Stimulated activated memory B cell treated with anti-CD40 and anti-IgM and Interleukin-4, amounts not matched to agents 10 μg/mL and 1 μg/mL and 100 μg/mL, for 72 hours (primary cell): ENCODE results near the gene ACBD5.
"Not testable (repeated sequence)": the region's sequence is repeated elsewhere in the genome, so short reads cannot be mapped to it uniquely, and the experiment has no call there.

Experiments
- ATAC-seq: fragments of 150-1000 bp; cut with Tn5 transposase; 2 replicates; pipeline ENCODE4 v1.10.0; 2021
- H3K27ac Mint-ChIP-seq: one replicate; pipeline ENCODE4 v1.8.0; 2022; ENCODE audit warnings: mild to moderate bottlenecking, mixed read lengths
- H3K27me3 Mint-ChIP-seq: one replicate; pipeline ENCODE4 v1.8.0; 2022; ENCODE audit warnings: mixed read lengths
- H3K36me3 Mint-ChIP-seq: one replicate; pipeline ENCODE4 v1.8.0; 2022; ENCODE audit warnings: mixed read lengths
- H3K4me1 Mint-ChIP-seq: one replicate; pipeline ENCODE4 v1.8.0; 2022; ENCODE audit warnings: mixed read lengths
- H3K4me3 Mint-ChIP-seq: one replicate; pipeline ENCODE4 v1.8.0; 2022; ENCODE audit warnings: mild to moderate bottlenecking, moderate library complexity, mixed read lengths
- H3K9me3 Mint-ChIP-seq: one replicate; pipeline ENCODE4 v1.8.0; 2022; ENCODE audit warnings: mixed read lengths

The ACBD5 gene, protein sequence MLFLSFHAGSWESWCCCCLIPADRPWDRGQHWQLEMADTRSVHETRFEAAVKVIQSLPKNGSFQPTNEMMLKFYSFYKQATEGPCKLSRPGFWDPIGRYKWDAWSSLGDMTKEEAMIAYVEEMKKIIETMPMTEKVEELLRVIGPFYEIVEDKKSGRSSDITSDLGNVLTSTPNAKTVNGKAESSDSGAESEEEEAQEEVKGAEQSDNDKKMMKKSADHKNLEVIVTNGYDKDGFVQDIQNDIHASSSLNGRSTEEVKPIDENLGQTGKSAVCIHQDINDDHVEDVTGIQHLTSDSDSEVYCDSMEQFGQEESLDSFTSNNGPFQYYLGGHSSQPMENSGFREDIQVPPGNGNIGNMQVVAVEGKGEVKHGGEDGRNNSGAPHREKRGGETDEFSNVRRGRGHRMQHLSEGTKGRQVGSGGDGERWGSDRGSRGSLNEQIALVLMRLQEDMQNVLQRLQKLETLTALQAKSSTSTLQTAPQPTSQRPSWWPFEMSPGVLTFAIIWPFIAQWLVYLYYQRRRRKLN

DNA sequence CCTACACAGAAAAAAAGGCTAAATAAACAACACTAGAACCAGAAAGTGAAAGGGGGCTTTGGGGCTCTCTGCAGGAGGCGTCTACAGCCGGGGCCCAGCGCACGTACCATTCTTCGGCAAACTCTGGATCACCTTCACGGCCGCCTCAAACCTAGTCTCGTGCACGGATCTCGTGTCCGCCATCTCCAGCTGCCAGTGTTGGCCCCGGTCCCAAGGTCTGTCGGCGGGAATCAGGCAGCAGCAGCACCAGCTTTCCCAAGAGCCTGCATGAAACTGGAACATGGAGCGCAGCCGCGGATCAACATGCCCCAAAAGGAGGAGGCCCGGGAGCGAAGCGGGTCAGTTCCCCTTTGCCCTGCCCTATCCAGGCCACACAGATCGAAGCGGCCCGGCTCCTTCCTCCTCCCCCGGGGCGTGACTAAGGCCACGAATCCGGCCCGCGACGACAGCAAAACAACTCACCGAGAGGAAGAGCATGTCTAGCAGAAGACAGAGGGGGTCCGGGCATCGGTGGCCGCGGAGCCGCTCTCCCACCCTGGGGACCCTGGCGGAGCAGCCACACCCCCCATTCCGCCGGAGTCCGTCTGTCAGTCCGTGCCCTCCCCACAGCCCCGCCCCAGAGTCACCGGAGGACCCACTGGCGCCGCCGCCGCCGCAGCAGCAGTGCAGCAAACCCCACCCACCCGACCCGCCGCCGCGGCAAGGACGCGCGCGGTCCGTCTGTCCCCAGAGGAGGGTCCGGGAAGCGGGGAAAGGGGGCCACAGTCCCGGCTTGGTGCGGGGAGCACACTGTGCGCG is at the start of gene ACBD5:
ACBD5 (minus strand) TSS at position 586 of the 798 bp plus-strand sequence; CDS start at position 477, 109 bp downstream.
- peak; percentile 82 for ATAC-seq
- Mint-ChIP-seq H3K4me3 (peak within 1 kb of the TSS; percentile 96), H3K27ac (peak within 1 kb of the TSS; percentile 99), H3K27me3 (no peaks in the 10 kb centered on the region), H3K4me1 (peaks cover 36% of the 10 kb centered on the region), H3K9me3 (no peaks in the 10 kb centered on the region), H3K36me3 (peaks cover 6% of the 10 kb centered on the region)

DNA sequence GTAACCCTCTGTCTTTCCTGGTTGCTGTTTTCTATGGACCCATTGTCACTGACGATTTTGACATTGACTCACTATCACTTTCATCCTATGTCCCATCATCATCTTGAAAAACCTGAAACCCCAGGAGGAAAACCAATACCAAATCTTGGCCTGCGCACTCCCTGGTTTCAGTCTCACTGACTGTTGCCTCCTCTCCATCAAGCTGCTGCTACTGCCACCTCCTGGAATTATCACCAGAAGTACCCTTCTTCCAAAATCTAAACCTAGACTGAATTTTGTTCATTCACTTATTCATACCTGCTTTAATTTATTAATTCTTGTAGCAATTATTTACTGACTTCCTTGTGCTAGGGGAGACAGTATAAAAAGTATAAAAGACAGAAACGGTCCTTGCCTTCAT is 44.5 kb upstream of the ACBD5 start:
- no peaks in the 10 kb centered on the region for H3K9me3 Mint-ChIP-seq
- no peak overlapping the region for H3K4me3 Mint-ChIP-seq
- ATAC-seq, result no peak
- no peaks in the 10 kb centered on the region for H3K4me1 Mint-ChIP-seq
- H3K36me3 Mint-ChIP-seq, result no peaks in the 10 kb centered on the region
- no peak overlapping the region for H3K27ac Mint-ChIP-seq
- H3K27me3 Mint-ChIP-seq, result no peaks in the 10 kb centered on the region

DNA sequence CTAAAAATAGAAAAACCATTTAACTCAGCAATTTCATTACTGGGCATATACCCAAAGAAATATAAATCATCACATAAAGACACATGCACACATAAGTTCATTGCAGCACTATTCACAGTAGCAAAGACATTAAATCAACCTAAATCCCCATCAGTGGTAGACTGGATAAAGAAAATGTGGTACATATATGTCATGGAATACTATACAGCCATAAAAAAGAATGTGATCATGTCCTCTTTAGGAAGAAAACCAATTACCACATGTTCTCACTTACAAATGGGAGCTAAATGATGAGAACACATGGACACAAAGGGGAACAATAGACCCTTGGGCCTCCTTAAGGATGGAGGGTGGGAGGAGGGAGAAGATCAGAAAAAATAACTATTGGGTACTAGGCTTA is 36.0 kb upstream of the ACBD5 start:
- H3K27me3 Mint-ChIP-seq, result peaks cover 61% of the 10 kb centered on the region
- no peak for ATAC-seq
- H3K27ac Mint-ChIP-seq, result no peak overlapping the region
- H3K4me3 Mint-ChIP-seq, result no peak overlapping the region
- H3K36me3 Mint-ChIP-seq, result no peaks in the 10 kb centered on the region
- no peaks in the 10 kb centered on the region for H3K4me1 Mint-ChIP-seq
- H3K9me3 Mint-ChIP-seq, result no peaks in the 10 kb centered on the region

DNA sequence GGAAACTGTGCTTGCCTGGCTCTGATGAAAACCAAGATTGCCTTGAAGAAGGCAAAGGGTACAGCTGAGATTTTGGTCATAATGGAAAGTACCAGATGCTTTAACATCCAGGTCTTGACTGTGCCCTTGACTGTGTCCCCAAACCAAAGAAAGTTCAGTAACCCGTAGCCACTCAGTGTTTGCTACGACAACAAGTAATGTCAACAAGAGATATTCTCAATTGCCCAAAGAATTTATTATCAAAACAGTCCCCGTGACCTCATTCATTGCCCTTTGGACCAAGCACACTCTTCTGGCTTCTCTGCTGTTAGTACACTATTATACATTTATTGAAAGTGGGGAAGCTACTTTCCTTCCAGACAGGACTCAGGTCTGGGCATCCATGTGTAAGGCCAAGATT is 25.4 kb upstream of the ACBD5 start:
- H3K27me3 Mint-ChIP-seq, result peaks cover 19% of the 10 kb centered on the region

DNA sequence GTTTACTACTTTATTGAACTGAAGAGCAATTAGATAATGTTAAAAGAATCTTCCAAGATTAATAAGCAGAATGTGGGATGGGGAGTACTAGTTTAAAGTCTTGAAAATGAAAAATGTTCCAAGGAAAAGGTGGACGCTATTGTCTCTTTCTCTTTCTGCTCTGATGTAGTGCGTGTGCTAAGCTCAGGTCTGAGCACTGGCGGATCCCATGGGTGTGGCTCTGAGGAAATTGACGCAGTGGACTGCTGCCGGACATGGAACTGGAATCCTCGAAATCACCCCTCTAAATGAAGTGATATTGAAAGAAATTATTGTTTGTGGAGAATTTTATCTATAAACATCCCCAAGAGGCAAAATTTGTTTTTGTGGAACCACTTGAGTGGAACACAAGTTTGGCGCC is 22.2 kb upstream of the ACBD5 start:
- H3K4me3 Mint-ChIP-seq, ATAC-seq, H3K9me3 Mint-ChIP-seq, H3K27ac Mint-ChIP-seq, H3K36me3 Mint-ChIP-seq: not testable (repeated sequence)
- peaks cover 16% of the 10 kb centered on the region for H3K4me1 Mint-ChIP-seq
- peaks cover 46% of the 10 kb centered on the region for H3K27me3 Mint-ChIP-seq

More for the DNA sequence above, 25.4 kb upstream of the ACBD5 start:
- not testable (repeated sequence) for H3K4me1 Mint-ChIP-seq, H3K9me3 Mint-ChIP-seq, H3K36me3 Mint-ChIP-seq, H3K27ac Mint-ChIP-seq, H3K4me3 Mint-ChIP-seq, ATAC-seq

DNA sequence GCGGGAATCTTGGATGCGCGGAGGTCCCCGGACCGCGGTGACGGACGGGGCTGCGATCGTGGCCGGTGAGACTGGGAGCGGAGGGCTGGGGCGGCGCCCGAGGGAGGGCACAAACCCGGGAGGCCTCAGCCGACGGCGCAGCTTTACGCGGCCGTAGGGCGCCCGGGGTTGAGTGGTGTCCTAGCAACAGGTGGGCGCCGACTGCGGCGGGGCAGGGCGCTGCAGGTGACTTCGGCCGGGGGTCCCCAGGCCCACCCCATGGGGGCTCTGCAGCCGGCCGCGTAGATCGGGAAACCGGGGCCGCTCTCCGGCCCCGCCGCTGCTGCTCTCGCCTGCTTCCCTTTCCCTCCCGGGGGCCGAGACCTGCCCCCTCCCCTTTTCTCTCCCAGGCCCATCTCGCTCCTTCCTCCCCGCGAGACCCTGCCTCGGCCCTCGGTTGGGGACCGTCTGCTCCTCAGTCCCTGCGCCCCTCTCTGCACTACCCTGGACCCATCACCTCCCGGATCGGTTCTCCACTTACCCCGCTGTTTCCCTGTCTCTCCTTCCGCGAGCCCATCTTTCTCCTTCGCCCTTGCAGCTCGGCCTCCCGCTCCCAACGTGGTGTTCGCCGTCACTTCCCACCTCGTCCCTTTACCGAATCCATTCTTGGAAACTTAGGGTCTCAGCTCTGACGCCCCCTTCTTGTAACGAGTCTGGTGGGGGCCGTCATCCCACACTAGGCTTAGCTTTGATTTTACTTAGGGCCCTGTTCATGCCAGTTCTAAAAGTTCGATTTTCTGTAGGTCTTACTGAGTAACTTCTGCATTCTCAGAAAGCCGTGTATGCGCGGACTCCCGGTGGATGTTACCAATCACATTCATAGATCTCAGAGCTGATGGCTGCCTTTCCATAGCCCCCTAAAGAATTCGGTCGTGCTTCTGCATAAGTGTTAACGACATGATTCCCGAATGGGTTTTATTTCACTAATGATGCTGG is 18.5 kb upstream of the ACBD5 start:
- Mint-ChIP-seq H3K27me3 (peaks cover 32% of the 10 kb centered on the region), H3K4me1 (peaks cover 16% of the 10 kb centered on the region), H3K4me3 (peak overlapping the region; percentile 97), H3K27ac (peak overlapping the region; percentile 69), H3K36me3 (no peaks in the 10 kb centered on the region), H3K9me3 (no peaks in the 10 kb centered on the region)
- ATAC-seq, result peak; percentile 60

DNA sequence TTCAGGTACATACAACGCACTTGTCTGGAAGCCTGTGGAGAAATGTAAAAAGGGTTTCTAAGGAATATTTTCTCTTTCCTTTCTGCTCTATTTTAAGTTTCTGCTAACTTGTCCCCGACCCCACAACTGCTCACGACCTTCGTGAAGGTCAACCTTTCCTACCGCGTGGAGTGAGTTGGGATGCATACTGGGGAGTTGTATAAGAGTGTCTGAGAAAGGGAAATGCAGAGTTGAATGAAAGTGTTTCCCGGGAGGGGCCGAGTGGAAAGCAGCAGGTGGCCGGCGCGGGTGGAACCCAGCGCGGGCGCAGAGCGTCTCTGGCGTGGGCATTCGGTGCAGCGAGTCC is 17.9 kb upstream of the ACBD5 start:
- peak overlapping the region; percentile 81 for H3K4me3 Mint-ChIP-seq
- H3K36me3 Mint-ChIP-seq, result no peaks in the 10 kb centered on the region
- H3K27me3 Mint-ChIP-seq, result peaks cover 32% of the 10 kb centered on the region
- H3K9me3 Mint-ChIP-seq, result no peaks in the 10 kb centered on the region
- peak overlapping the region; percentile 69 for H3K27ac Mint-ChIP-seq
- no peak for ATAC-seq
- H3K4me1 Mint-ChIP-seq, result peaks cover 16% of the 10 kb centered on the region

DNA sequence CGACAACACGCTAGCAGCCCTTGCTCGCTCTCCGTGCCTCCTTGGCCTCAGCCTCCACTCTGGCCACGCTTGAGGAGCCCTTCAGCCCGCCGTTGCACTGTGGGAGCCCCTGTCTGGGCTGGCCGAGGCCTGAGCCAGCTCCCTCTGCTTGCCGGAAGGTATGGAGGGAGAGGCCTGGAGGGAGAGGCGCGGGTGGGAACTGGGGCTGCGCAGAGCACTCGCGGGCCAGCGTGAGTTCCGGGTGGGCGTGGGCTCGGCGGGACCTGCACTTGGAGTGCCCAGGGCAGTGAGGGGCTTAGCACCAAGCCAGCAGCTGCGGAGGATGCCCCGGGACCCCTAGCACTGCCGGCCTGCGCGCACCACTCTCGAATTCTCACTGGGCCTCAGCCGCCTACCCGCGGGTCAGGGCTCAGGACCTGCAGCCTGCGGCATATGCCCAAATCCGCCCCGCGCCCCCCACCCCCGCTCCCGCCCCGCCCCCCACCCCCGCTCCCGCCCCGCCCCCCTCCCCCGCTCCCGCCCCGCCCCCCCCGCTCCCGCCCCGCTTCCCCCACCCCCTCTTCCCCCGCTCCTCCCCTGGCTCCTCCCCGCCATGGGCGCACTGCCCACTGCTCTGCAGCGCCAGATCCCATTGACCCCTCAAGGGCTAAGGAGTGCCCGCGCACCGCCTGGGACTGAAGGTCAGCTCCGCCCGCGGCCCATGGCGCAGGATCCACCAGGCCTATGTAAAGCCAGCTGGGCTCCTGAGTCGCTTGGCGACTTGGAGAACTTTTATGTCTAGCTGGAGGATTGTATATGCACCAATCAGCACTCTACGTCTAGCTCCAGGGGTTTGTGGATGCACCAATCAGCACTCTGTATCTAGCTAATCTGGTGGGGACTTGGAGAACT is 15.9 kb upstream of the ACBD5 start:
- Mint-ChIP-seq H3K9me3 (no peaks in the 10 kb centered on the region), H3K4me1 (peaks cover 23% of the 10 kb centered on the region), H3K27me3 (peaks cover 32% of the 10 kb centered on the region), H3K4me3 (no peak overlapping the region), H3K36me3 (no peaks in the 10 kb centered on the region), H3K27ac (no peak overlapping the region)
- no peak for ATAC-seq

DNA sequence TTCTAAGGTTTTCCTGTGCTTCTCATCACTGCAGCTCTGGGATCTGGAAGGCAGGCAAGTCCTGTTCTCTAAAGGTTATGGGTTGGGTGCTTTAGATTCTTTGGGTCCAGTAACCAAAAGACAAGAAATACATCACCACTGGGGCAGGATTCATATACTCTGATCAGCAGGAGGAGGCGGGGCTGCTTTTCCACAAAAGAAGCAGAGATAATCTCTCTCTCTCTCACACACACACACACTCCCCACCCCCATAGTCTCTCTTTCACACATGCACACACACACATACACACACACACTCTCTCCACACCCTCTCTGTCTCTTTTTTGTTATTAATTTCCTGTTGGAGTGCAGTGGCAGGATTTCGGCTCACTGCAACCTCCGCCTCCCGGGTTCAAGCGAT is 13.0 kb upstream of the ACBD5 start:
- no peak for ATAC-seq
- Mint-ChIP-seq H3K27ac (peak overlapping the region; percentile 94), H3K9me3 (no peaks in the 10 kb centered on the region), H3K4me1 (peaks cover 12% of the 10 kb centered on the region), H3K27me3 (peaks cover 12% of the 10 kb centered on the region), H3K36me3 (no peaks in the 10 kb centered on the region), H3K4me3 (peak overlapping the region; percentile 84)

DNA sequence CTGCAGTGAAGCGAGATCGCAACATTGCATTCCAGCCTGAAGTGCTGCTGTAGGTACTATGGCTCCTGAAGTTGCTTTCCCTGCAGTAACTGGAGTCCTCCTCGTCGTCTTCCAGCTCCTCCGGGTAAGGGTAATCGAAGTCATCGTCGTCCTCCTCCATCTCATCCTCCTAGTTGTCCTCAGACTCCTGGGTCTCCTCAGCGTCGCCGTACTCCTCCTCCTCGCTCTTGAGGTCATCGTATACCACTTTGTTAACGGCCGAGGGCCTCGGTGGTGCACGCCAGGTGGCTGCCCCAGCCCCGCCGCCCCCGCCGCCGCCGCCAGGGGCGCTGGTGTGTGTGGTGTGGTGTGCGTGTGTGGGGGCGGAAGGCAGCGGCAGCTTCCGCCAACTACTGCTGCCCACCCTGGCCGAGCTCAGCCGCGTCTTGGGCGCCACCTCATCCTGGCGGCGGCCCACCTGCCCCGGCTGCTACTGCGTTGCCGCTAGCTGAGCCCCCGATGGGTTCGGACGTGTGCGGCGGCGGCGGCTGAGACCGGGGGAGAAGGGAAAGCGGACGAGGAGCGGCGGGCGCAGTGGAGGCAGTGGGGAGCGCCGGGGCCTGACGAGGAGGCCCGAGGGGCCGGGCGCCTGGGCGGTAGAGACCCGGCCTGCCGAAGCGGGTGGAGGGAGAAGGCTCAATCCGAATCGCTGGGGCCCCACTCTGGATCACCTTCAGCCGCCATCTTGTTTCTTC is 11.8 kb upstream of the ACBD5 start:
- no peaks in the 10 kb centered on the region for H3K36me3 Mint-ChIP-seq
- peak; percentile 99 for ATAC-seq
- no peaks in the 10 kb centered on the region for H3K9me3 Mint-ChIP-seq
- peaks cover 7% of the 10 kb centered on the region for H3K4me1 Mint-ChIP-seq
- H3K27ac Mint-ChIP-seq, result peak overlapping the region; percentile 94
- peak overlapping the region; percentile 84 for H3K4me3 Mint-ChIP-seq
- peaks cover under 1% of the 10 kb centered on the region for H3K27me3 Mint-ChIP-seq

DNA sequence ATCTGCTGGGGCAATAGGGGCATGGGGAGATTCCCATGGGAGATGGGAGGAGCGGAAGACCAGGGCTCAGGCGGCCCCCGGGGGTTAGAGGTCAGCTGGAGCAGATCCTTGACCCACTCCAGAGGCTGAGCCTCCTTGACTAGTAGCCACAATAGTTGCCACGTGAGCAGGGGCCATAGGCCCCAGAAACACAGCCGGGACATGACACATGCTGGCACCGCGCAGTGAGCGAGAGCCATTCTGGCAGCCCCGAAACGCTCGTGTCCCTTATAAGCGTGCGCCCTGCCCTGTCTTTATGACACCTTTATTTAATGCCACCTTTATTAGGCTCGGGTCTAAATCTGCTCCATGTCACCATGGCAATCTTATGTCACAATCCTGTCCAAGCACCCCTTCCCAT is 11.0 kb upstream of the ACBD5 start:
- H3K27ac Mint-ChIP-seq, result no peak overlapping the region
- H3K4me1 Mint-ChIP-seq, result peaks cover 7% of the 10 kb centered on the region
- ATAC-seq, result no peak
- no peaks in the 10 kb centered on the region for H3K9me3 Mint-ChIP-seq
- no peaks in the 10 kb centered on the region for H3K36me3 Mint-ChIP-seq
- H3K27me3 Mint-ChIP-seq, result no peaks in the 10 kb centered on the region
- H3K4me3 Mint-ChIP-seq, result no peak overlapping the region

DNA sequence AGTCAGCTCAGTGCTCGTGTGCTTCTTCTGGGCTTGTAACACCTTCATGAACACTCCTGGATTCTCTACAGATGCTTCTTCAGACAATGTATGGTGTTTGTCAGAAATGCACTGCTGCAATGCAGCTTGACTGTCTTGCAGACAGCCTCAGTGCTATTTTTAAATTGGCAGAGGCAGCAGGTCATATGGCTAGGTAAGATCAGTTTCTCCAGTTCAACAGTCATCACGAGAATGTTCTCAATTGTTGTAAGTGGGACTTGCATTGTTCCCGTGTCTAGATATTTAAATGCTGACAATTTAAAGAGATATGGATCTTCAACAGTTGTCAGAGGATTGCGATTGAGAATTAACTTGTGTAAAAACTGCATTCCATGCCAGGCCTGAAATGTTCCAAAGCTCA is 7.6 kb upstream of the ACBD5 start:
- no peak for ATAC-seq
- Mint-ChIP-seq H3K27me3 (no peaks in the 10 kb centered on the region), H3K36me3 (peaks cover 12% of the 10 kb centered on the region), H3K27ac (no peak overlapping the region), H3K4me3 (no peak overlapping the region), H3K4me1 (peaks cover 13% of the 10 kb centered on the region), H3K9me3 (no peaks in the 10 kb centered on the region)

DNA sequence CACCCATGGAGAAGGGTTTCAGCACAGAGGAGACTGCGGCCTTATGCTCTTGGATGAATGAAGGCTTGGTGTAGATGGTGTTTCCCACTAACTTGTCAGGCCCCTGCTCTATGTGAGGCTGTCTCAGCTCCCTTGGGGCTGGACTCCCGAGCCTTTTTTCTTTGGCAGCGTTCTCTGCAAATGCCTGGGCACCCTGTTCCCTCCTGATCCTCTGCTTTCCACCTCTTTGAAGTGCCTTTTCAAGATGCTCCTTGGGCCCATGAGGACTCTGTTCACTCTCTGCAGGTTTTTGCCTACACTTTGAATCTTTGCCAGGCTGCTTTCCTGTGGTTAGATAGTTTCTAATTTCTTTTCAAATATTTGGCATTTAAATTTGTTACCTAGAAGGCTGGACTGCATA is 6.8 kb upstream of the ACBD5 start:
- no peaks in the 10 kb centered on the region for H3K27me3 Mint-ChIP-seq
- peaks cover 18% of the 10 kb centered on the region for H3K4me1 Mint-ChIP-seq
- H3K9me3 Mint-ChIP-seq, result no peaks in the 10 kb centered on the region
- no peak overlapping the region for H3K4me3 Mint-ChIP-seq
- no peak for ATAC-seq
- no peak overlapping the region for H3K27ac Mint-ChIP-seq
- peaks cover 12% of the 10 kb centered on the region for H3K36me3 Mint-ChIP-seq
